Endothelial cell of umbilical vein (primary cell): Measurements from ENCODE around the gene SAT1. TPM values are rescaled to one million over a fixed set of nuclear protein-coding genes. Genes with fewer than 3 reads are reported as not detected.

ENCODE experiments used
- BruUV-seq: library from RNA; stranded (reverse); fragments of 400-500 nt; replicated peaks from 2 replicates; lab custom pipeline; 2021; lab: Mats Ljungman, UMichigan
- CTCF ChIA-PET: fragments of 300-600, 350-600 bp; sonication (Branson Sonifier 250); formaldehyde crosslinking; loops from one replicate; lab custom pipeline; 2021; ENCODE audit warnings: antibody characterized with exemption, inconsistent platforms; lab: Charles Lee
- POLR2A ChIA-PET: fragments of 300-600, 350-600 bp; sonication (Branson Sonifier 250); formaldehyde crosslinking; loops from one replicate; lab custom pipeline; 2021; ENCODE audit warnings: antibody characterized with exemption, inconsistent platforms; lab: Charles Lee
- DNase-seq: peaks from one replicate; pipeline ENCODE4 v3.0.0-alpha.2; 2011; ENCODE audit warnings: low read depth, low spot score
- FAIRE-seq: peaks from 2 replicates; lab custom pipeline; 2011; peaks lifted over from hg19 to GRCh38; lab: Jason Lieb, UNC
- H2AFZ ChIP-seq: 2 replicates; pipeline ENCODE4 v1.6.0; 2012; ENCODE audit warnings: low read depth, low read length, control low read depth, inconsistent platforms
- H3K27ac ChIP-seq: 2 replicates; pipeline ENCODE4 v1.5.1; 2011; ENCODE audit warnings: low read depth, mild to moderate bottlenecking, control low read depth, low read length, moderate library complexity; ENCODE audit not compliant: insufficient read depth
- H3K27me3 ChIP-seq, 2 experiments: 2 replicates each; pipeline versions ENCODE4 v1.6.0 to v1.6.1; 2011; ENCODE audit warnings: low read length in 2 of 2, mixed read lengths in 1 of 2; ENCODE audit not compliant: control insufficient read depth in 2 of 2, insufficient read depth in 2 of 2
- H3K36me3 ChIP-seq, 2 experiments: 2 replicates in 1 of 2; 3 replicates in 1 of 2; pipeline ENCODE4 v1.5.1; 2011; ENCODE audit warnings: low read length in 2 of 2, mild to moderate bottlenecking in 1 of 2, moderate library complexity in 1 of 2; ENCODE audit not compliant: control insufficient read depth in 2 of 2, insufficient read depth in 2 of 2; ENCODE audit errors: extremely low read depth in 1 of 2
- H3K4me1 ChIP-seq: 3 replicates; pipeline ENCODE4 v1.5.1; 2011; ENCODE audit warnings: mild to moderate bottlenecking, low read length; ENCODE audit not compliant: control insufficient read depth, insufficient read depth; ENCODE audit errors: extremely low read depth
- H3K4me2 ChIP-seq: 2 replicates; pipeline ENCODE4 v1.6.1; 2011; ENCODE audit warnings: low read length, control low read depth, mixed read lengths; ENCODE audit not compliant: insufficient read depth
- H3K4me3 ChIP-seq, 3 experiments: fragments of 200-600 bp in 1 of 3; sonication (generic), shearing (Covaris generic) in 1 of 3; replicated peaks in 1 of 3; 2 replicates each; pipeline ENCODE4 v1.5.1; 2011 to 2016; ENCODE audit warnings: control low read depth in 3 of 3, low read length in 3 of 3, mild to moderate bottlenecking in 2 of 3, inconsistent platforms in 1 of 3, low read depth in 1 of 3, moderate library complexity in 1 of 3; ENCODE audit not compliant: insufficient read depth in 1 of 3
- H3K79me2 ChIP-seq: 2 replicates; pipeline ENCODE4 v1.6.0; 2012; ENCODE audit warnings: low read length, inconsistent platforms; ENCODE audit not compliant: control insufficient read depth, insufficient read depth
- H3K9ac ChIP-seq: replicated peaks from 2 replicates; pipeline ENCODE3; 2011; ENCODE audit warnings: low read length, control low read depth; ENCODE audit not compliant: insufficient read depth; ENCODE audit errors: extremely low read depth
- H3K9me1 ChIP-seq: replicated peaks from 3 replicates; pipeline ENCODE4 v1.6.0; 2011; ENCODE audit warnings: mild to moderate bottlenecking, low read length; ENCODE audit not compliant: control insufficient read depth, insufficient read depth; ENCODE audit errors: extremely low read depth
- H3K9me3 ChIP-seq: replicated peaks from 2 replicates; pipeline ENCODE4 v1.5.1; 2012; ENCODE audit warnings: low read length, inconsistent platforms; ENCODE audit not compliant: control insufficient read depth, insufficient read depth
- H4K20me1 ChIP-seq: replicated peaks from 2 replicates; pipeline ENCODE3; 2011; ENCODE audit warnings: mild to moderate bottlenecking, low read length; ENCODE audit not compliant: control insufficient read depth, insufficient read depth; ENCODE audit errors: extremely low read depth
- CTCF ChIP-seq, 2 donors: IDR thresholded peaks; 1 replicate in 1 of 2; 2 replicates in 1 of 2; pipeline ENCODE4 v1.5.1; 2011; ENCODE audit warnings: low read length in 2 of 2, mild to moderate bottlenecking in 2 of 2, moderate library complexity in 2 of 2, control low read depth in 1 of 2, inconsistent platforms in 1 of 2, low read depth in 1 of 2; ENCODE audit not compliant: insufficient read depth in 1 of 2; ENCODE audit errors: extremely low read depth in 1 of 2
- EZH2 ChIP-seq: IDR thresholded peaks from 2 replicates; pipeline ENCODE4 v1.6.1; 2012; ENCODE audit warnings: borderline replicate concordance, low read depth, mild to moderate bottlenecking, moderate library complexity, low read length, inconsistent platforms; ENCODE audit not compliant: severe bottlenecking
- FOS ChIP-seq: IDR thresholded peaks from 2 replicates; pipeline ENCODE4 v1.6.1; 2011; ENCODE audit warnings: mild to moderate bottlenecking, low read length, moderate library complexity, borderline replicate concordance; ENCODE audit not compliant: insufficient read depth
- GATA2 ChIP-seq: IDR thresholded peaks from 2 replicates; pipeline ENCODE4 v1.7.0; 2011; ENCODE audit warnings: low read depth, mild to moderate bottlenecking, moderate library complexity, mixed read lengths, low read length; ENCODE audit not compliant: insufficient read length, insufficient read depth
- JUN ChIP-seq: IDR thresholded peaks from 2 replicates; pipeline ENCODE4 v1.6.1; 2011; ENCODE audit warnings: borderline replicate concordance, low read depth; ENCODE audit not compliant: insufficient read length, insufficient read depth
- MAX ChIP-seq: IDR thresholded peaks from 2 replicates; pipeline ENCODE4 v1.6.1; 2011; ENCODE audit not compliant: insufficient read depth, insufficient read length
- MYC ChIP-seq: IDR thresholded peaks from one replicate; pipeline ENCODE4 v1.6.1; 2011; ENCODE audit warnings: mild to moderate bottlenecking, low read depth, low read length
- POLR2A ChIP-seq: IDR thresholded peaks from 2 replicates; pipeline ENCODE4 v1.6.1; 2012; ENCODE audit warnings: low read depth, mild to moderate bottlenecking, control low read depth, low read length
- POLR2AphosphoS5 ChIP-seq: IDR thresholded peaks from 2 replicates; pipeline ENCODE4 v1.6.1; 2012; ENCODE audit warnings: low read depth, mild to moderate bottlenecking, control low read depth, low read length, moderate library complexity; ENCODE audit not compliant: insufficient read depth
- dilution Hi-C: fragments of 300-500 bp; cut with MboI; formaldehyde crosslinking; loops from one replicate; pipeline ENCODE4 v1.15.0; 2019; ENCODE audit warnings: low sequenced_read_pairs; ENCODE audit not compliant: extremely low pct_ligation_motif_present
- intact Hi-C: fragments of 100-400 bp; cut with micrococcal nuclease; formaldehyde crosslinking; loops from one replicate; pipeline ENCODE4 v1.10.0; 2022
- polyA plus RNA-seq, 4 experiments: library from polyadenylated mRNA; depleted of rRNA in 3 of 4; stranded (reverse) in 3 of 4; unstranded in 1 of 4; fragments of >200 nt; gene quantifications; 2 replicates each; pipeline versions ENCODE4 v1.2.1 to v1.2.3, GENCODE V29; 2011 to 2012; ENCODE audit warnings: missing spikeins in 1 of 4
- total RNA-seq: library from RNA; stranded (reverse); gene quantifications from 2 replicates; pipeline ENCODE4 v1.2.3, GENCODE V29; 2021

The SAT1 gene
- total and polyA plus RNA-seq, 2 donors (not counting 3 experiments of a cell fraction or from before 2014, with no cell fraction given) = 289 to 526 TPM

GRCh38 chrX:23736030-23736429, 46.9 kb upstream of the SAT1 start:
- Histone ChIP-seq H3K79me2 (peaks cover 66% of the 10 kb centered on the region), H3K4me3 (no peak overlapping the region), H3K27me3 (no peaks in the 10 kb centered on the region), H3K9ac (no peak overlapping the region), H3K27ac (no peak overlapping the region), H3K9me1 (no peaks in the 10 kb centered on the region), H4K20me1 (no peaks in the 10 kb centered on the region), H3K36me3 (no peaks in the 10 kb centered on the region), H3K4me1 (peaks cover 4% of the 10 kb centered on the region), H3K4me2 (no peak overlapping the region), H2AFZ (no peak overlapping the region), H3K9me3 (no peaks in the 10 kb centered on the region)
- ChIA-PET CTCF (interaction anchor here (1.2 kb wide), 1 partner anchor 166 kb away, joined by 6 read pairs; no protein-coding TSS in a partner anchor), POLR2A (no interaction called here)
- no peak for DNase-seq
- no peak for TF ChIP-seq MYC
- no peak for TF ChIP-seq EZH2
- TF ChIP-seq POLR2A = no peak
- TF ChIP-seq FOS = no peak
- no peak for TF ChIP-seq GATA2
- no peak for TF ChIP-seq JUN
- TF ChIP-seq CTCF (IDR thresholded peaks at IDR 0.05; ENCODE audit: extremely low read depth in 1 of 2, insufficient read depth in 1 of 2, low read depth in 1 of 2, low read length in 2 of 2) = no peak
- TF ChIP-seq POLR2AphosphoS5 = no peak
- no peak for TF ChIP-seq MAX
- peak; percentile 8 for FAIRE-seq
- intact Hi-C loops = no loop called here
- dilution Hi-C loops = no loop called here
- BruUV-seq = no TSS peak
